CD4-positive, alpha-beta T cell treated with Interferon alpha-2 for 1 hour (primary cell): ENCODE measurements around the gene KANSL3.
A peak's percentile ranks its signal among the peaks of the same experiment; 100 is the strongest.
"Not testable (repeated sequence)": the region's sequence is repeated elsewhere in the genome, so short reads cannot be mapped to it uniquely, and the experiment has no call there.

ENCODE experiments used
- DNase-seq, 2 donors: peaks; one replicate each; pipeline ENCODE4 v3.0.0-alpha.2; 2020 to 2022

Gene KANSL3

DNA sequence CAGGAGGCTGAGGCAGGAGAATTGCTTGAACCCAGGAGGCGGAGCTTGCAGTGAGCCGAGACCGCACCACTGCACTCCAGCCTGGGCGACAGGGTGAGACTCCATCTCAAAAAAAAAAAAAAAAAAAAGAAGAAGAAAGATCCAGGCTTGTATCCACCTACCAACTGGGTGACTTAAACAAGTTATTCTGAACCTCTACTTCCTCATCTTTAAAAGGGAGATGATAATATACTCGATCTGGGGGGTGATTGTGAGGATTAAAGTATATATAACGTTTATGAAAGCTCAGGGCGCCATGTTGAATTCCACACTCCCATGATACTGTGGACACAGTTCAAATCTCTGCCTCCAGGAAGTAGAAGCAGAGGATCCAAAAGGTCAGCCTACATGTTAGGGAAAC, 16.7 kb upstream of the KANSL3 start:
- not testable (repeated sequence) for DNase-seq

DNA sequence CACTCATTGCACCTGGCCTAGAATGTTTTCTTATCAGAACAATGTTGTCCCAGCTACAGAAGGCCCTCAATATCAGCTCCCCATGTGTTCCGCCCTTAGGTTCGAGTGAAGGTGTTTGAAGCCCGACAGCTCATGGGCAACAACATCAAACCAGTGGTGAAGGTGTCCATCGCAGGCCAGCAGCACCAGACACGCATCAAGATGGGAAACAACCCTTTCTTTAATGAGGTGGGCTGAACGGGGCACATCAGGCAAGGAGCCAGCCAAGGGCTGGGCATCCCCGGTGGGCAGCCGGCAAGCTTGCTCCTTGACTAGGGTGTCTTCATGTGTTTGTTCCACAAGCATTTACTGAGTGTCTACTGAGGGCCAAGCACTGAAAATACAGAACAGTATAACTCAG, 13.7 kb upstream of the KANSL3 start:
- DNase-seq = no peak

DNA sequence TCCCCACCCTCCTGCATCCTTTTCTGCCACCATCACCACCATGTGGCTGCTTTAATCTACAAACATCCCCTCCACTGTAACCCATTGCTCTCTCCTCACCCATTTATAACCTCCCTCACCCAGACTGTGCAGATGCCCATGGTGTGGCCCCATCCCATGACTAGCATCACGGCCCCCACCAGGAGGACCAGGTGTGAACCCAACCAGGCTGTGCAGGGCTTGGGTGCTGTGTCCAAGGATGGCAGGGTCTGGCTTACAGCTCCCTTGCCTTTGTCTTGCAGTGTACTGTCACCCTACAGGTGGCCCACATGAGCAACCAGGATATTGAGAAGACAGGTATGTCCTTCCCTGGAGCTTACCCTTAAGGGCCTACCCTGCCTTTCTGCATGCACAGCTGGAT, 11.2 kb upstream of the KANSL3 start:
- DNase-seq = no peak

DNA sequence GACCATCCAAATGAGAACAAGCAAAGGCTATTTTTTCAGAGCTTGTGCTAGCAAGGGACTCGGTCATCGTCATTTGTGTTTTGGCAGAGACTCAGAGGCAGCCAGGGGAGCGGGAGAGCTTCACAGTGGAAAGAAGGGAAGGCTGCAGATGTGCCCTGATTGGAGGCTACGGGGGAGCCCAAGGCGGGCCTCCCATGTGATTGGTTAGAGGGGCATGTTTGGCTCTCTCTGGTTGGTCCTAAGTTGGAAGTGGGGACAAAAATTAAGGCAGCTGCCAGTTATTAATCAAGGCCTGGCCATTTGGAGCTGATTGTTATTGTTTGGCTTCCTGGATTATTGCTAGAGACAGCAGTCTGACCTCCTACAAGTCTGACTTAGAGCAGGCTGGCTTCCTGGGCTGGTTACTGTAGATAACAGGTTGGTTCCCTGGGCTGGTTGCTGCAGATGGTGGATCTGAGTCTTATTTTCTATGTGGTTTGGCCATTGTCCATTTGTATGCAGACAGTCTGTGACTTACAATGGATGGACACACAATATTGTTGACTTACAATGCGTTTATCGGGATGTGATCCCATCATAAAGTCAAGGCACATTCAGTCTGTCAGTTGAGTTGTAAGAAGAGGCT, 10.3 kb upstream of the KANSL3 start:
- no peak for DNase-seq

DNA sequence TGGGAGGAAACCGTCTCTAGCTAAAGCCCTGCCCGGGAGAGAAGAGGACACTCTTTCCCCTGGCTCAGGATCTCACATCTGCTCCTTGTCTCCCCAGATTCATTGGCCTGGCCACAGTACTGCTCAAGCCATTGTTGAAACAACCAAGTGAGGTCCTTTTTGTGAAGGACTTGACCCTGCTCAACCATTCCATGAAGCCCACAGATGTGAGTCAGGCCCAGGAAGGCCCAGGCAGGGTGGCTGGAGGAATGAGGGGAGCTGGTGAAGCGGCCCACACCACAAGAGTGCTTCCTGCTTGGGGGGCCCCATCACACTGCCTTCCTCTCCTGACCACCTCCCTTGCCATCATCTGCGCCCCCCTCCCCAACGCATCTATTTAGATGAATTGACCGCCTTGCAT, 9.6 kb upstream of the KANSL3 start:
- no peak for DNase-seq

DNA sequence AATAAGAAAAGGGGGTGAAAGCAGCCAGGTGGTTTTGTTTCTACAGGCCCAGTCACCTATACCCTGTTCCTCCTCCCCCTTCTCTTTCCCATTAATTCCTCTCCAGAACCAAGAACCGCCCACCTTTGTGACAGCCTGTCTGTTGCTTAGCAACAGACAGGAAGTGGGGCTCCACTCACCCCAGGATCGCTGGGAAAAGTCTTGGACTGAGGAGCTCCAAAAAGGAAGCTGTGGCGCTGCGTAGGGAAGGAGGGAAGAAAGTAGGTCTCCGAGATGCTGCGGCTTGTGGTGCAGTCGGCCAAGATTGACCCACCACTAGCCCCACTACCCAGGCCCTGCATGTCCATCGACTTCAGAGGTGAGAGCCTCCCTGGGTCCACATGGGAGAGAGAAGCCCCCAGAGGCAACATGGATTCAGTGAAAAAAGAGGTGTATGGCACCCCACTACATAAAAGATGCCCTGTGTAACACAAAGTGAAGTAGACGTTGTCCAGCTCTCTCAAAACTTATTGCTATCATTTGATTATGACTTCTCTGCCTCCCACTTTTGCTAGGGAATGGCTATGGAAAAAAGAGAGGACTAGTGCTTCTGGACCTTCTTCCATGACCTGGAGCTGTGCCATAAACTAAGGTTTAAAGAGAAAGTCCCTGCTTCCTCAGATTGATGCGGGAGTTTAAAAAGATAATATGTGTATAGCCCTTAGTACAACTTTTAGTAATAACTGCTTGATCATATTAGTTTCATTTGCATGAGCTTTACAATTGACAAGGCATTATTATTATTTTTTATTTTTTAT, 4.7 kb upstream of the KANSL3 start, which contains the start of gene FER1L5:
FER1L5 (plus strand) TSS at position 201 of the 797 bp plus-strand sequence; CDS start at position 274, 73 bp downstream.
- DNase-seq = no peak

DNA sequence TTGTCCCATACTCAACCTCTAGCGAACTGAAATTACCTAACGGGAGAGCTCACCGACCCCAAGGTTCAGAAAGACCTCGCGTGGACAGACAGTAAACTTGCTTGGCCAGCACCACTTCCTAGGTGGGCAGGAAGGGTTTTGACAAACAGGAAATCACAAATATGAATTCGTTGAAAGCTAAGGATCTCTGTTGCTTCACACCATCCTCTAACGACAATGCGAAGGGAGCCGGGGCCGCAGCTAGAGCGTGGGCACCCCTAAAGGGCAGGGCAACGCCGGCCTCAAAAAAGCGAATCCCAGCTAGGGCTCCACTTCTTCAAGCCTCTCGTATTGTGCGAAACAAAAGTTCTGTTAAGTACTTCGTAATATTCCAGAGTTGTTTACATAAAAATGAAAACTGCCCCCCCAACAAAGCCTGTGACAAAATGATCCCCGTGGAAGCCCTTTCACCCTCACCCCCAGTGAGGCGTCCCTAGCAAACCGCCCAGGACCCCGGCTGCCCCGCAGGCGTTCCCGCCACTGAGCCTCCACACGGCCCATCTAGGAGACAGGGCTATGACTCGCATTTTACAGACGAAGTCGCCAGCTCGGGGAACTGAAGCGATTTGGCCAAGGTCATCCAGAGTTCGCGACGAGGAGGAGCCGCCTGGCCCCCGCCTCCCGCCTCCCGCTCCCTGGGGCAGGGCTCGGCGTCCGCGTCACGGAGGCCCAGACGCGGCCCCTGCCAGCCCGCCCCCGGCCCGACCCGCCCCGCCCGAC, 548 bp downstream of the KANSL3 start:
- peak; percentile 86 to 88 for DNase-seq

DNA sequence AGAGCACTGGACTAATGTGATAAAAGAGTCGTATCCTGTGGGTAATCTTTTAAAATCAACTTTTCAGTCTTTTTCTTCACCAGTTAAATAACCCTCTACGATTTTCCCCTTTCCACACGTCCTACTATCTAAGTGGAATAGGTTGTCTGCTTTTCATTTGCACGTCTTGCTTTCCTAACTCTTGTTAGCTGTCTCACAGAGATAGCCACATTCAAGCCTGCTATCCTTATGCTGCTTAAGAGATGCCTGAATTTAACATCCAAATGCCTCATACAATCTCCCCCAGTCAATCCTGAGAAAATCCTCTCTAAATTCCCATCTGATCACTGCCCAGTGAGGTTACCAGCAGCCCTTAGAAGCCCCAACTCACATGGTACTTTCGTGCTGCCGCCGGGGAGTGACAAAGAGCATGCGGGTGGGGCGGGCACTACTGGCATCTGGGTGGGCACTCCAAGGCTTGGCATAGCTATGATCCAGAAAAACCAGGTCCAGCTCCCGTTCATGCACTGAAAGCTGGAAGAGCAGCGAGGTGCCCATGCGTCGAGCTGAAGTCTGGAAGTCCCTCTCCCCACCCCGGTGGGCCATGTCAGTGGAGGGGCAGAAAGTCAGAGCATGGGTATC, 1.5 kb downstream of the KANSL3 start:
- DNase-seq = no peak

DNA sequence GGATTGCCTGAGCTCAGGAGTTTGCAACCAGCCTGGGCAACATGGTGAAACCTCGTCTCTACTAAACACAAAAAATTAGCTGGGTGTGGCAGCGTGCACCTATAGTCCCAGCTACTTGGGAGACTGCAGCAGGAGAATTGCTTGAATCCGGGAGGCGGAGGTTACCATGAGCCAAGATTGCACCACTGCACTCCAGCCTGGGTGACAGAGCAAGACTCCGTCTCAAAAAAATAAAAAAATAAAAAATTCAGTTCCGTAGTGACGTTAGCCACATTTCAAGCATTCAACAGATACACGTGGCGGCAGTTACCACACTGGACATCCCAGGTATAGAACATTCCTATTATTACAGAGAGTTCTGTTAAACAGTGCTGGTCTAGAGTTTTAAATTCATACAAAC, 4.5 kb downstream of the KANSL3 start:
- no peak for DNase-seq

DNA sequence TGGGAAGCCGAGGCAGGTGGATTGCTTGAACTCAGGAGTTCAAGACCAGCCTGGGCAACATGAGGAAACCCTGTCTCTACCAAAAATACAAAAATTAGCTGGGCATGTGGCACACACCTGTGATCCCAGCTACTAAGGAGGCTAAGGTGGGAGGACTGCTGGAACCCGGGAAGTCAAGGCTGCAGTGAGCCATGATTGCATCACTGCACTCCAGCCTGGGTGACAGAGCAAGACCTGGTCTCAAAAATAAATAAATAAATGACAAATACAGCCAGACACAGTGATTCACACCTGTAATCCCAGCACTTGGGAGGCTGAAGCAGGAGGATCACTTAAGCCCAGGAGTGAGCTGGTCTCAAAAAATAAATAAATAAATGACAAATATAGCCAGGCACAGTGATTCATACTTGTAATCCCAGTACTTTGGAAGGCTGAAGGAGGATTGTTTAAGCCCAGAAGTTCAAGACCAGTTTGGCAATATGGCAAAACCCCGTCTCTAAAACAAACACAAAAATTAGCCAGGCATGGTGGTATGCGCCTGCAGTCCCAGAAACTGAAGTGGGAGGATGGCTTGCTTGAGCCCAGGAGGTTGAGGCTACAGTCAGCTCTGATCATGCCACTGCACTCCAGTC, 6.2 kb downstream of the KANSL3 start:
- no peak for DNase-seq

DNA sequence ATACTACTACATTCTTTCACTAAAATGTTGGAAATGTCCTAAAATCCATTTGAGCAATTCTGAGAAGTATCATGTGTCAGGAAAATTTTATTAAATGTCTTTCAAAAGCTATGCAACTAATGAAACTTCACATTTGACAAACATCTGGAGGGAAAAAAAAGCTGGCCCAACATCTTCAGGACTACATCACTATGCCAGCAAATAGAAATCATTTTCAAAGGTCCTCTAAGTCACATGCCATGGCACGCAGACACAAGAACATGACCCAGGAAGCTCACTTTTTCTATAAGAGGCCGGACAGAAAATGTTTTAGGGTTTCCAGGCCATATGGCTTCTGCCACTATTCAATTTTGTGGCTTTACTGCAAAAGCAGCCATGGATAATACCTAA, 11.6 kb downstream of the KANSL3 start:
- no peak for DNase-seq

DNA sequence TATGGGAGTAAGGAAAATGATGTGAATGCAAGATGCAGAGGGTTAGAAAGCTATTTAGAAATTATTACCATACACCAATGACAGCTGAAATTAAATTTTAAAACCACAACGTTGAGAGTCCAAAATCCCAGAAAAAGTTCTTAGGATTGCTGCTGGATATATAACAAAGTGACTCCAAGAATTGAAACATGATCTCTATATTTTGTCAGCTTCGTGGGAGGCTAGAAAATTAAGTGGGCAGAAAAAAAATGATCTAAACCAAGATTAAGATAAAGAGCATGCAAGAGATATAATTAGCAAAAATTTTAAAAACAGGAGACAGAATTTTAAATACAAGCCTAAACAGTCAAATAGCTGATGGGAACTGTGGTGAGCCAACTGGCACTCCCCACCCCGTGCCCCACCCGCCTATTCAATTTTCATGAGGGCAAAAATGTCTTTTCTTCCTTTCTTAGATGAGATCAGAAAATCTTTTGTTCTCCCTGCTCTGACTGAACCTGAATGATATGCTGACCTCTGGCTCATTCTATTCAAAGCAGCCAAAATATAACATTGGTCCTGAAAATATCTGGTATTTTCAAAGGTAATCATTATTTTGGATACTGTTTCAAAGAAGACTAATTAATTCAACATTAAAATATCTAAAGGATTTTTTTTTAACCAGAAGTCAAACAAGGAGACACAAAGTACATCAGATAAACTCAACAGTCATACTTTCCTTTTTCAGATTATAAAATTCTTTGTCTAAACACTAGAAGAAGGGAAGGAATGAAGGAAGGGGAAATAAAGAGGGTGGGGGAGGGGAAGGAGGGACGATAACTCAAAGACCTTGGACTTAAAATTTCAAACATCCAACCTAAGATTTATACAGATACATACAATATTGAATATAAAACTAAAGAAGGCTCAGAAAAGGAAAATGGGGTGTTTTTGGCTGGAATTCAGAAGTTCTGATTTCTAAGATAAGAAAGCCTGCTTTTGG, 12.2 kb downstream of the KANSL3 start:
- no peak for DNase-seq

DNA sequence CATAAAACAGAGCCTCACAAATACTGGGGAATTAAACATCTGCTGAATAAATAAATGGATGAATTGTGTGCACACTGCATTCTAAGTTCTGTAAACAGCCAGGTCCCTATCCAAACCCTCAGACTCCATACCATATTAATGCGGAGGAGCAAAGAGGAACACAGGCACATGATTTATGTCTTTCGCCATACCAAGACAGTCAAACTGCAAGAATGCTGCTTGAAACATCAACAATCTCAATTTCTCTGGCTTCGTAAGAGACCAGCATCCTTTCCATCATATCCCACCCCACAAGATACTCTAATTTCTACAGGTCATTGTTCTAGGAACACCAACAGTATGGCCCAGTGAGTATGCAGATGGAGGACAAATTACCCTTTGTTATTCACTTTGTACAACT, 15.0 kb downstream of the KANSL3 start:
- DNase-seq = no peak

DNA sequence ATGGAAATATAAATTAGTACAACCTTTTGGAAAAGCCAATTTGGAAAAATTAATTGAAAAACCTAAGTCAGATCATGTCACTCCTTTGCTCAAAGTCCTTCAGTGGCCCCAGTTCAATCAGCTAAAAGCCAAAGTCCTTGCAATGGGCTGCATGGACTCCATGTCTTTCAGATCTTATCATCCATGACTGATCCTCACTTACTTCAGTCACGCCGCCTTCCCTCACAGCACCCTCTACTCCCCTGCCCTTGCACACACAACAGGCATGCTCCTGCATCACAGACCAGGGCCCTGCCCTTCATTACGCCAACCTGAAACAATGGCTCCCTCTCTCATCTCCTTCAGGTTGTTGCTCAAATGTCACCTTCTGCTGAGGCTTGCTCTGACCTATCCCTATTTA, 15.6 kb downstream of the KANSL3 start:
- no peak for DNase-seq

DNA sequence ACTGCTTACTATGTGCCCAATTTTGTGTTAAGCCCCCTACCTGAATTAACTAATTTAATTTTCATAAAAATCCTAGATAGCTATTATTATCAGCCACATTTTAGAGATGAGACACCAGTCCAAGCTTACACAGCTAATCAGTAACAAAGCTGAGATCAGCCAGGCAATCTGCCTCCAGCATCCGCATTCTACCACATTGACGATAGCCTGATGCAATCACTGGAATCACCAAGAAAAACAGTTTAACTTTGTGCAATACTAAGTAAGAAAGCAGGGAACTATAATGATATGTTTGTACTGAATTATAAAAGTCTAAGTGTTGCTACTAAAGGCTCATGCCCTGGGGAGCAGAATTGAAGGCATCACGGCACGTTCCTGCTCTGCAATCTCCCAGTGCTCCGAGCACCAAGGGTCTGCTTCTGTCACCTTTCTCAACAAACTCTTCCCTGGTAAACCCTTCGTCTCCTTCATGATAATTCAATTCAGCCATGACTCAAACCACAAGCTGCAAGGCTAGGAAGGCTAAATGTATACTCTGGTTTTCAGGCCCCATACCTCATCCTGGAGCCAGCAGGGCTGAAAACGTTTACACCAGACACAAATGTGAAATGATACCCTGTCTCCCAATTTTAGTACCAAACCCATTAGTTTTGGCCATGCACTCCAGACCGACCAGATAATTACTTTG, 19.4 kb downstream of the KANSL3 start:
- DNase-seq = no peak

DNA sequence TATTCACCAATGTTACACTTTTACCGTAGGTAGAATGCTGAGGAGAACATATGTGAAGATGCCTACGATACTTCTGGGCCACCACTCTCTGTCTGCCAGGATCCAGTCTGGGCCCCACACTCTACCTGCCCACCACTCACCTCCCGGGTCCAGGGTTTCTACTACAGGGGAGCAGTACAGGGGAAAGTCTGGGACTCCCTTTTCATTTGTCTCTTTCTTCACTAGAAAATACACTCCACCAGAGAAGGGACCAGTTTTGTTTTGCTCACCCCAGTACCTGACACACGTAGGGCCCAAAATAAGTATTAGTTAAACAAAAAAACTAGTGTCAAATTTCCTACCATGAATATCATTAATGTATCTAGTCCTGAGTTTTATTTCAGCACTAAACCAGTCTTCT, 21.1 kb downstream of the KANSL3 start:
- DNase-seq = no peak

DNA sequence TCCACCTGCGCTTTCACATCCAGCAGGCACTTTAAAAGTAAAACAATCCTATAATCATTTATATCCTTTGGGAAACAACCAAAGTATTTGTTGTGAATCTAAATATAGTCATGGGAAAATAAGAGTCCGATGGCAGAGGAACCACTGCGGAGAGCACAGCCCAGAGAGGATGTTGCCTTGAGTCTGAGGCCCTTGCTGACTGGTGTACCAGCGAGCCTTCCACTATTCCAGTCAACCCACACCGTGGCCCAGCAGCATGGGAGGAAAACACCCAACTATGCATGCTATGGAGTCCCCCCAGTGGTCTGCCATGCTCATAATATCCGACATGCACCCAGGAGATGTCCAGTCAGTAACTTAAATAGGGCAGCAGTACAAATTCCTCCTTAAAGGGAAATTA, 21.6 kb downstream of the KANSL3 start:
- DNase-seq = no peak

DNA sequence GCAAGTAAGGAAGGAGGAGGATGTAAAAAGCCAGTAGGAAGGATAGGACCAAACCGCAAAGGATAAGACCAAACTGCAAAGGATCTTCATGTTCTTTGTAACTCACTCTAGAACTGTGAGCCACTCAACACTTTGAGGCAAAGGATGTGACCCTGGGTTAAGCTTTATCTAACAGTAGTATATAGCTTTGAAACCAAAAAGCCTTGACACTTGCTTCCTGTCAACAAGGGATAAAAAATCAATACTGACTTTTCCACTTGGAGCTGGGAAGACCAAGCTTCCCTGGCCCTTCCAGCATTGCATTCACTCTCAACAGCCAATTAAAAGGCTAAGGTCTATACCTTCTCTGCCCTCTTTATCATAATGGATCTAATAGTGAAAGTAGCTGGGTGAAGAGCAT, 22.0 kb downstream of the KANSL3 start:
- DNase-seq = no peak

DNA sequence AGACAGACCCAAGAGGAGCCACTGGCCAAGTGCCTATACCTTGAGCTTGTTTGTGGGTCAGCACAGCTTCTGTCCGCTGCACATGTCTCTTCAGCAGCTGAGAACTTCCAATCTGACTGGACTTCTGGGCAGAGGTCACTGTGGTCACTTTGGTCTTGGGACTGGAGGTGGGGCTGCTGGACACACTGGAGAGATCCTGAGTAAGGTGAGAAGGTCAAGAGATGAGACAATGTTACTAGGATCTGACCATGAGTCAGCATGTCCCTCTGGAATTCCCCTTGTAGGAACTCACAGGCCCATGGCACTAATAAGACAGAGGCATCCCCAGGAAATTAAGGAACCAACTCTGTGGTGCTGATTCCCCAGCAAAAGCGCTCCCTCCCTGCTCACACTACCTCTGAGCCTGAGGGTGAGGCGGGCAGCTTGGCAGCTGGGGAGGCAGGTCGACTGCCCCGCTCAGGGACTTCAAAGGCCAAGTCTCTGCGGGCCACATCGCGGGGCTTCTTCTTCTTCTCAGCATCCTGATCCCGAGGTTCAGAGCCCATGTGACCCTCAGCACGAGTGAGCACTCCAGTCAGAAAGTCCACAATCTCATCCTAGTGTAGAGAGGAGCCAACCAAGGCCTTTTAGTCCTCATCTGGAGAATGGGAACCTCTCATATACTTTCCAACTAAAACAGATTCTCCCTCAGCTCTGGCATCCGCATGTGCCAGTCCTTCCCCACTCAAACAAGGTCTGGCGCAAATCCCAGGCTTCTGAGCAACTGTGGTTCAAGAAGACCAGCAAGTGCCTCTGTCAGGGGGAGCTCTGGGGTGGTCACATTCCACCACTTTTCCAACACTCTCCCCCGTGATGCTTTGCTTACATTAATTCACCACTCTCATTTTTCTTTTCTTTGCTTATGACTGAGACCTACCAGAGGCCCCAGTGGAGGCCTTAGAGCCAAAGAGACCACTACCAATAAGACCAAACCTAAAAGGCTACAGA, 29.4 kb downstream of the KANSL3 start:
- DNase-seq = no peak

DNA sequence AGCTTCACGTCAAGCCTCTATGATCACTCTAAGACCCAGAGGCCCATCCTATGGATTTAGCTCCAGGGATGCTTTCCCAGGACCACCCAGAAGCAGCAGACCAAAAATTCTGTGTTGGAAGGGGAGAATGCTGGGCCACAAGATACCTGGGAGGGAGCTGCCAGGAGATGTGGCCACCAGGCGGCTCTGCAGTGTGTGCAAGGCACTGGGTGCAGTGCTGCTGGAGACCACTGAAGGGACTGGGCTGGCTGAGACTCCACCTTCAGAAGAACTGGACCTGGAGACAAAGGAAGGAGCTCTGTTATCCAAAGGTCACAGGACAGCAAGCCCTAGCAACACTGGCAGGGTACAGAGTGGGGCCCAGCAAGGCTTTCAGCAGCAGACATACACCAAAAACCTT, 34.0 kb downstream of the KANSL3 start:
- DNase-seq = no peak
